ENCODE data around the gene MARVELD3. TPM values are rescaled to one million over a fixed set of nuclear protein-coding genes. Genes with fewer than 3 reads are reported as not detected.

The MARVELD3 gene
- total and polyA plus RNA-seq, 9 of the 15 experiments (the other 6 are each of a cell fraction or from before 2014, with no cell fraction given): 0.03 to 0.07 (median 0.07) TPM; not detected in 6

DNA sequence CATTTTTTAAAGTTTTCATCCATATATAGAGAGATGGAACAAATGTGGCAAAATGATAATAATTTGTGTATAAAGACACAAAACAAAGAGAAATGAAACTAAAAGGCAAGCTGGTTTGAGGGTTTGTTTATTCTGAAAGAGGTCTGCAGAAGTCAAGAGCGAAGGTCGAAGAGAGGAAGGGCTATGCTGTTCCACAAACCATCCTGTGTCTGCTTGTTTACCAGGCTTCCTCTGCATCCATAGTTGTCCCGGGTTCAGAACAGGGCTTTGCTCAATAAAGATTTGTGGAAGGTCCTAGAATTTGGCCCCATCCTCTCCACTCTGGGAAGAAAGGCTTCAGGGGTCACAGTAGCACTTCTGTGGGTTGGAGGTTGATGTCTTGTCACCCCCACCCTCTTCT, 2.4 kb upstream of the MARVELD3 start:
- ATAC-seq (no peak), DNase-seq (ENCODE audit: extremely low read depth in 1 of 4, low spot score in 3 of 4) (no peak), FAIRE-seq (no peak)
- Histone ChIP-seq H3K9ac (ENCODE audit: insufficient read depth in 1 of 2, low read depth in 2 of 2, low read length in 2 of 2) (no peak overlapping the region), H4K20me1 (replicated peaks; ENCODE audit: control insufficient read depth, insufficient read depth, low read length) (no peaks in the 10 kb centered on the region), H3K4me1 (replicated peaks in 1 of 2; ENCODE audit: control insufficient read depth in 2 of 2, insufficient read depth in 2 of 2, low read length in 2 of 2) (peaks cover 0 to 14% of the 10 kb centered on the region in 2 experiments; a peak in 2 of 5 replicates), H3K4me3 (no peak overlapping the region), H3K27ac (ENCODE audit: extremely low read depth, low read depth, low read length) (no peak overlapping the region), H2AFZ (ENCODE audit: low read depth, low read length) (no peak overlapping the region), H3K79me2 (ENCODE audit: control insufficient read depth, insufficient read depth, low read length) (no peaks in the 10 kb centered on the region), H3K9me1 (ENCODE audit: control insufficient read depth, insufficient read depth, low read length) (no peaks in the 10 kb centered on the region), H3K4me2 (ENCODE audit: insufficient read depth, low read length) (no peak overlapping the region), H3K36me3 (ENCODE audit: control insufficient read depth, insufficient read depth, low read length) (no peaks in the 10 kb centered on the region), H3K27me3 (ENCODE audit: control insufficient read depth in 2 of 2, insufficient read depth in 2 of 2, low read length in 2 of 2) (peaks cover 0 to 23% of the 10 kb centered on the region in 2 experiments; a peak in 3 of 5 replicates), H3K9me3 (replicated peaks; ENCODE audit: control insufficient read depth, insufficient read depth, low read depth, low read length) (no peaks in the 10 kb centered on the region)
- no TSS peak for BruUV-seq (replicated peaks)
- TF ChIP-seq ZNF253 (CRISPR knock-in tag; conservative IDR thresholded peaks at IDR 0.05) (no peak), XRCC4 (IDR thresholded peaks at IDR 0.05; ENCODE audit: extremely low read depth, insufficient read depth, insufficient read length) (no peak), IRF2 (CRISPR knock-in tag; IDR thresholded peaks at IDR 0.05) (no peak), ZBTB17 (CRISPR knock-in tag; IDR thresholded peaks at IDR 0.05) (no peak), RCOR1 (IDR thresholded peaks at IDR 0.05; ENCODE audit: borderline replicate concordance in 1 of 2, low read depth in 2 of 2, low read length in 2 of 2) (no peak), RREB1 (CRISPR knock-in tag; IDR thresholded peaks at IDR 0.05) (no peak), KLF1 (tag; IDR thresholded peaks at IDR 0.05) (no peak), CBX3 (IDR thresholded peaks at IDR 0.05; ENCODE audit: borderline replicate concordance in 1 of 2, low read length in 2 of 2) (no peak), MCM2 (IDR thresholded peaks at IDR 0.05; ENCODE audit: low read depth) (no peak), LARP7 (IDR thresholded peaks at IDR 0.05) (no peak)
- ChIA-PET CTCF (ENCODE audit: low intra/inter-chr PET ratio) (no interaction called here), POLR2A (interaction anchor here (1.2 kb wide), 1 partner anchor 9 kb away, joined by 4 read pairs; no protein-coding TSS in a partner anchor)
- 5% methylated on average over 3 of the region's 3 CpGs for WGBS (ENCODE audit: insufficient coverage, low coverage, missing lambda C conversion rate)
- intact Hi-C loops (cut with micrococcal nuclease) (no loop called here), in situ Hi-C loops (cut with MboI) (no loop called here)
